Mucosa of stomach (tissue), 1 donor: ENCODE results near the gene NF1.
"Not testable (repeated sequence)": the region's sequence is repeated elsewhere in the genome, so short reads cannot be mapped to it uniquely, and the experiment has no call there.

Experiments used
- H3K27me3 ChIP-seq: one replicate; pipeline ENCODE4 v1.7.0; 2013; ENCODE audit warnings: mild to moderate bottlenecking, low read length; ENCODE audit not compliant: control insufficient read depth, insufficient read depth
- H3K36me3 ChIP-seq: one replicate; pipeline ENCODE4 v1.7.0; 2013; ENCODE audit warnings: low read length; ENCODE audit not compliant: control insufficient read depth, insufficient read depth
- H3K4me1 ChIP-seq: one replicate; pipeline ENCODE4 v1.7.0; 2013; ENCODE audit warnings: mild to moderate bottlenecking, low read length; ENCODE audit not compliant: control insufficient read depth, insufficient read depth
- H3K4me3 ChIP-seq: one replicate; pipeline ENCODE4 v1.7.0; 2013; ENCODE audit warnings: low read length
- H3K9ac ChIP-seq: one replicate; pipeline ENCODE4 v1.7.0; 2013; ENCODE audit warnings: mild to moderate bottlenecking, low read length, moderate library complexity
- H3K9me3 ChIP-seq: one replicate; pipeline ENCODE4 v1.7.0; 2013; ENCODE audit warnings: mild to moderate bottlenecking, low read length, moderate library complexity; ENCODE audit not compliant: control insufficient read depth
- donor health status: Pancreatic carcinoma.

The NF1 gene

DNA sequence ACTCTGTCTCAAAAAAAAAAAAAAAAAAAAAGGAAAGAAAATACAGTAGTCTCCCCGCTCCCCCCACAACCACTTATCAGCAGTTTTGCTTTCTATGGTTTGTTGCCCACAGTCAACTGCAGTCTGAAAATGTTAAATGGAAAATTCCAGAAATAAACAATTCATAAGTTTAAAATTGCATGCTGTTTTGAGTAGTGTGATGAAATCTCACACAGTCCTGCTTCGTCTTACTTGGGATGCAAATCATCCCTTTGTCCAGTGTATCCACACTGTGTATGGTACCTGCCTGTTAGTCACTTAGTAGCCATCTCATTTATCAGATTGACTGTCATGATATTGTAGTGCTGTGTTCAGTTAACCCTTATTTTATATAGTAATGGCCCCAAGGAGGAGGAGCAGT, 41.5 kb downstream of the NF1 start:
- no peak overlapping the region for H3K9ac ChIP-seq
- H3K36me3 ChIP-seq: no peaks in the 10 kb centered on the region
- no peak overlapping the region for H3K4me3 ChIP-seq
- H3K27me3 ChIP-seq: no peaks in the 10 kb centered on the region
- H3K9me3 ChIP-seq: no peaks in the 10 kb centered on the region
- no peaks in the 10 kb centered on the region for H3K4me1 ChIP-seq

DNA sequence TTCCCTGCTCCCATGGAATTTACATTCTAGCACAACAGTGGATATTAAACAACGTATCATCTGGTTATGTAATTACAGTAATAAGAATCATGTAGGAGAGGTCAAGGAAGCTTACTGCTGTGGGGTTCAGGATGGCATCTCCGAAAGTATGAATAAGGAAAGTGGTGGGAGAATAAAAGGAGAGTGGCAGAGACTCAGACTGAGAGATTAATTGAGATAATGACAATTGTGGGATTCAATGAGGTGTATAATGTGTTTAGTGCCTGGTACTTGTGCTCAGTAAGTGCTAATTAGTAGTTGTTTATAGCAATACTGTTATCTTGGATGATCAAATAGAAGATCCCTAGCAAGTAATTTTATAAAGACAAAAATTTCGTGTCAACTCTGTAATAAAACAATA, 45.3 kb downstream of the NF1 start:
- H3K4me1 ChIP-seq: no peaks in the 10 kb centered on the region
- H3K36me3 ChIP-seq: no peaks in the 10 kb centered on the region
- no peaks in the 10 kb centered on the region for H3K9me3 ChIP-seq
- no peak overlapping the region for H3K4me3 ChIP-seq
- H3K27me3 ChIP-seq: no peaks in the 10 kb centered on the region
- H3K9ac ChIP-seq: no peak overlapping the region

DNA sequence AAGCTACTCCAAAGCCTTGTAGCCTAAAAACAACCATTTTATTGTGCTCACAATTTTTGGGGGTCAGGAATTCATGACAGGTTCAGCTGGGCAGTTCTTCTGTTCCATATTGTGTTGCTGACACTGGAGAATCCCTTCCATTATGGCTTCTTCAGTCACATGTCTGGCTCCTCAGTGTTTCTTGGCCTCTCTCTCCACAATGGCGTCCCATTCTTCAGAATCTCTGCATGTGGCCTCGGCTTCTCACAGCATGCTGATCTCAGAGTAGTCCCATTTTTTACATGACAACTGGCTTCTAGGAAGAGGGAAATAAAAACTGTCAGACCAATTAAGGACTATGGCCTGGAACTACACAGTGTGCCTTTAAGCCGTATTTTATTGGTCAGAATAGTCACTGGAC, 49.7 kb downstream of the NF1 start:
- Histone ChIP-seq H3K4me1 (no peaks in the 10 kb centered on the region), H3K9ac (no peak overlapping the region), H3K27me3 (no peaks in the 10 kb centered on the region)

DNA sequence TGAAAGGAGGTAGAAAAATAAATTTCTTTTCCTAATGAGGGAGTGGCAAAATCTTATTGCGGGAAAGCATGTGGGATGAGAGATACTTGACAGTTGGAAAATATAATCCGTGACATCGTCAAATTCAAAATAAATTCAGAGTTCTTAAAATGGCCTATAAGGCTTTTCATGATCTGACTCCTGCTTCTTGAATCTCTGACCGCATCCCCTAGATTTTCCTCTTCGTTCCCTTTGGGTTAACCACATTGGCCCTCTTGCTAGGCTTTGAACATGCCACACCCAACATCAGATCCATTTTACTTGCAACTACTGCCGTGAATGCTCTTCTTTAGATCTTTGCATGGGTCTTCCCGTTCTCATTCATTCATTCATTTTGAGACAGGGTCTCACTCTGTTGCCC, 50.1 kb downstream of the NF1 start:
- Histone ChIP-seq H3K4me3 (no peak overlapping the region), H3K27me3 (no peaks in the 10 kb centered on the region), H3K4me1 (no peaks in the 10 kb centered on the region), H3K9ac (no peak overlapping the region), H3K36me3 (no peaks in the 10 kb centered on the region), H3K9me3 (no peaks in the 10 kb centered on the region)

More for the DNA sequence above, 49.7 kb downstream of the NF1 start:
- H3K36me3 ChIP-seq: no peaks in the 10 kb centered on the region
- no peaks in the 10 kb centered on the region for H3K9me3 ChIP-seq
- H3K4me3 ChIP-seq: no peak overlapping the region

DNA sequence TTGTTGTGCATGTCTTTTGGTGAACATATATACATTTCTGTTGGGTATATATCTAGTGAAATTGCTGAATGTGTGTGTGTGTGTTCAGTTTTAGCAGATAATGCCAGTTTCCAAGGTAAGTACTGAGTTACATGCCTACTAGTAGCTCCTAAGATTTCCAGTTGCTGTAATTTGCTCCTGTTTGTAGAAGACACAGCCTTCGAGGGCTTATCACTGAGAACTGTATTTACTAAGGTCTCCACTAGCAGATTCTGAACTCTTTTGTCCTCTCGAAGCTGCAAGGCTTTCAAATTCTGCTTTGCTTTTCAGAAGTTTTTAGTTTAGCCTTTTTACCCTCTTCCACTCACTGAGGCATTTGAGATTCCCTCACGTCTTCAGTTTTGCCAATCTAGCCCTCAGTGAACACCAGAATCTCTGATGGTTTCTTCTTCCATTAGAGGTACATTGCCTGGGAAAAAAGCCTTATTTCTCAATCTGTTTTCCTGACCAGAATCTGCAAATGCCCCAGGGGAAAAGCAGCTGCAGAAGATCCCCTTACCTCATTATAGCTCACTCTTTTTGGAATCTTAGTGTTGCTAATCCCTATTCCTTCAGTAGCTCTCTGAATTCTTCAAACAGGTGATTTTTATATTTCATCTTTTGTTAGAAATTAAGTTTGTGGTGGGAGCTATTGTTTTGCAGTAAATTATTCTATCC, 52.9 kb downstream of the NF1 start:
- Histone ChIP-seq H3K9ac (no peak overlapping the region), H3K36me3 (no peaks in the 10 kb centered on the region), H3K4me1 (no peaks in the 10 kb centered on the region), H3K4me3 (no peak overlapping the region), H3K27me3 (no peaks in the 10 kb centered on the region), H3K9me3 (no peaks in the 10 kb centered on the region)

DNA sequence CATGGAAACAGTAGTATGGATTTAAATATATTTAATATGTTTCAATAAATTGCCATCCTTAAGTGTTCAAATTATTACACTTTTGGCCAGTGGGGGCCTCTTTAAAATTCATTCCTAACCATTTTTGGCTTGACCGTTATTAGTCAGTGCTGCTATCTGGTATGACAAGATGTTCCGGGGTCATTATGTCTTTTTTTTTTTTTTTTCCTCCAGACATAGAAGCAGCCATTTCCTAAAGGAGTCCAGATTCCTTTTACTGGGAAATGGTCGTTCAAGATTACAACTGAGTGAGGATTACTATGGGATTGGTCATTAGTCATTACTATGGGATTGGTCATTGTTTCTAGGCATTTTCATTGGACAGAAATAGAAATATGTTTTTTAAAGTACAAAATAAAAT, 53.4 kb downstream of the NF1 start:
- no peaks in the 10 kb centered on the region for H3K9me3 ChIP-seq
- H3K36me3 ChIP-seq: no peaks in the 10 kb centered on the region
- H3K4me1 ChIP-seq: no peaks in the 10 kb centered on the region
- no peak overlapping the region for H3K9ac ChIP-seq
- no peak overlapping the region for H3K4me3 ChIP-seq
- H3K27me3 ChIP-seq: no peaks in the 10 kb centered on the region

DNA sequence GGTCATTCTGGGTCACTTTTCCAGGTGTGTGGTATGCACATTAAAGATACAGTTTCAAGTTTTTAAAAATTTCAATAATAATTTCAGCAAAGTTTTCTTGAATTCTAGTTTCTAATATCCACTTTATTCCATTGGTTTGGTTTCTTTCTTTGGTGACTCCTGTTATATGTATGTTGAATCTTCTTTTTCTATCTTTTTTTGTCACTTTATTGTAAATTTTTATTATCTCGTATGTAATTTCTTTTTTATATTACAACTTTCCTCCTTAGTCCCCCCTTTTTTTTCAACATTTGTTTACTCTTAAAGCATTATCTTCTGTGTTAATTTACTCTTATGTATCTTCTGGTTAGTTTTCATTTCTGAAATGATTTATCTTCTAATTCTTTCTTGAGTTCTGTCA, 57.5 kb downstream of the NF1 start:
- Histone ChIP-seq H3K4me1 (no peaks in the 10 kb centered on the region), H3K27me3 (no peaks in the 10 kb centered on the region), H3K9me3 (no peaks in the 10 kb centered on the region), H3K4me3 (no peak overlapping the region), H3K36me3 (no peaks in the 10 kb centered on the region), H3K9ac (no peak overlapping the region)

DNA sequence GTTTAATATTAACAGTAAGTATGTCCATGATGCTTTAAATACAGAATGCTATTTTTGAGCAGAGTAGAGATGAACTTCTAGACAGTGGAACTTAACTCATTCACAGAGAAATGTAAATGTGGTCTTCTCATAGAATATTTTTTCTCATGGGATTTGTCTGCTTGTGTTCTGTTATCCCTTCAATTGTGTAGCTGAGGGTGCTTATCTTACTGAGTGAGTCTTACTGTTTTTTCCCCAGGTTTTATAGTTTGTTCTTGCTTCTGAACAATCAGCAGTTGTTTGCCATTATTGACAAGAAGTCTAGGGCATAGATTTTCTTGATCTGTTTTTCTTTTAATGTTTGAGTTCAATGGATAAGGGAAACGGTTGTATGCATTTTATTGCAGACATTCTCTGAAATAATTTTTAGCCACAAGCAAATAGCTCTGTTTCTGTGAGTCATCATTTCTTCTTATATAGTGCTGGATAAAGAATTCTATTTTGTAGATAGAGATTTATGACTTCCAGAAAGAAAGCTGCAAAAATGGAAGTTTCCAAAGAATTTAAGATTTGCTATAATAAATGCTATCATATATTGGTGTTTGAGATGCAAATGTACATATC, 60.5 kb downstream of the NF1 start:
- Histone ChIP-seq H3K27me3 (no peaks in the 10 kb centered on the region), H3K36me3 (no peaks in the 10 kb centered on the region), H3K9ac (no peak overlapping the region), H3K4me3 (no peak overlapping the region), H3K9me3 (no peaks in the 10 kb centered on the region), H3K4me1 (no peaks in the 10 kb centered on the region)

DNA sequence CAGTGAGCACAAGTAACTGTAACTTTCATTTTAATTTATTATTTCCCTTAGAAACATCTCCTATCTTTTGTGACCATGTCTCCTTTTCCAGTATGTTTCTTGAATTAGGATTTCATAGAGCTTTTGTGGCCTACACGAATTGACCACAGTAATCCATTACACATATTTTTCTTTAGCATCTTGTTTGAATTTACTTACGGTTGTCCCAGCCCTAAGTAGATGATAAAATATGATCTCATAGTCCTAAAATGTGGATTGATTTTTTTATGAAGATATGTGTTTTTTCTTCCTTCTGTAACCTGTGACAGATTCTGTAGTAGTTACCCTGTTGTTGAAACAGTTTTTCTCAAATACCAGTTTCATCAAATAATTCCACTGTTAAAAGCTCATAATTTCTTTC, 61.5 kb downstream of the NF1 start:
- Histone ChIP-seq H3K9me3 (no peaks in the 10 kb centered on the region), H3K4me1 (no peaks in the 10 kb centered on the region), H3K27me3 (no peaks in the 10 kb centered on the region), H3K4me3 (no peak overlapping the region), H3K36me3 (no peaks in the 10 kb centered on the region), H3K9ac (no peak overlapping the region)

DNA sequence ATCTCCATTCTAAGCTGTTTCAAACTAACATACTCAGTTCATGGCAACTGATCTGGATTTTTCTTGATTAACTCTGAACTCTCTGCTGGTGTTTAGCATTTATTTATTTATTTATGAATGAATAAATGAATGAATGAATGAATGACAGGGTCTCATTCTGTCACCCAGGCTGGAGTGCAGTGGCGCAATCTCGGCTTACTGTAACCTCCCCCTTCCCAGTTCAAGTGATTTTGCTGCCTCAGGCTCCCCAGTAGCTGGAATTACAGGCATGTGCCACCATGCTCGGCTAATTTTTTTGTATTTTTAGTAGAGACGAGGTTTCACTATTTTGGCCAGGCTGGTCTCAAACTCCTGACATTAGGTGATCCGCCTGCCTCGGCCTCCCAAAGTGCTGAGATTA, 62.1 kb downstream of the NF1 start:
- not testable (repeated sequence) for H3K36me3 ChIP-seq

DNA sequence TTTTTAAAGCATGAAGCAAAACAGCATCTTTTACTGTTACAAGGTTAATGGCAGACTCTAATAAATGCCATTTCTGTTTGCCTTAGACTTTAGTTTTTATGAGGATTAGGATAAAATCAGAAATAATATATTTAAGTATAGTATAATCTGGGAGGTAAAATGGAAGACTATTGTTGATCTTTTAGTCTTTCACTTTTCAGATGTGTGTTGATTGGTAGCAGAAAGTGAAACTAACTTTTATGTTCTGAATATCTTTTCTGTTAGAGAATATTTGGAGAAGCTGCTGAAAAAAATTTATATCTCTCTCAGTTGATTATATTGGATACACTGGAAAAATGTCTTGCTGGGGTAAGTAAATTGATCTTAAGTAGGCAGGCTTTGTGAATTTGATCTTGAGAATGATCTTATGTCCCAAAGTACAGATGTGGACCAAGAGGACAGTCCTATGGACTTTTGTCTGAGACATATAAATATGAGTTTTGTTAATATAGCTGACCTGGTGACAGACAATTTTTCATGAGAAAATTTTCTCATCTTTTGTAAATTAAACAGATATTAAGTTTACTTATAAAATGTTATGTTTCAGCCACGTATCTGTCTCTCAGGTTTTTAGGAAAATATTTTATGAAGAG, 64.1 kb downstream of the NF1 start:
- no peak overlapping the region for H3K9ac ChIP-seq
- no peaks in the 10 kb centered on the region for H3K9me3 ChIP-seq
- H3K27me3 ChIP-seq: no peaks in the 10 kb centered on the region
- no peaks in the 10 kb centered on the region for H3K36me3 ChIP-seq
- H3K4me3 ChIP-seq: no peak overlapping the region
- H3K4me1 ChIP-seq: no peaks in the 10 kb centered on the region

More for the DNA sequence above, 62.1 kb downstream of the NF1 start:
- H3K9me3 ChIP-seq, H3K9ac ChIP-seq, H3K4me3 ChIP-seq, H3K4me1 ChIP-seq, H3K27me3 ChIP-seq: not testable (repeated sequence)

DNA sequence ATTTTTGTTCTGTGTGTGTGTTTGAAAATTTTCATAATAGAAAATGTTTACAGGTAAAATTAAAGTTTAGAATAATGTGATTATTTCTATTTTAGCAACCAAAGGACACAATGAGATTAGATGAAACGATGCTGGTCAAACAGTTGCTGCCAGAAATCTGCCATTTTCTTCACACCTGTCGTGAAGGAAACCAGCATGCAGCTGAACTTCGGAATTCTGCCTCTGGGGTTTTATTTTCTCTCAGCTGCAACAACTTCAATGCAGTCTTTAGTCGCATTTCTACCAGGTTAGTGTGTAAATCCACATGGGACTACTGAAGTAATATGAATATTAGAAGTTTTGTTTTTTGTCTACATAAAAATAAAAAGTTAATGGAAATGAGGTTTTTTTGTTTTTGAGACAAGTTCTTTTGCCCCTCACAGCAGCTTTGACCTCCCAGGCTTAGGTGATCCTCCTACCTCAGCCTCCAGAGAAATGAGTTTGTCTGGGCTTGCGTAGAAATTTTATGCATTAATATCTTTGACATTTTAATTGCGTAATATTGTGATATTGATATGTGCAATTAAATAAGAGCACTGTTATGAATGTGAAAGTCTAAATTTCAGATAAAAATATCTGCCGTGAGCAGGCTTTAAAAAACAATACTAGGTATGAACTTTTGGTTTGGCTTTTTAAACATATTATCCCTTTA, 68.5 kb downstream of the NF1 start:
- H3K4me1 ChIP-seq: no peaks in the 10 kb centered on the region
- no peaks in the 10 kb centered on the region for H3K36me3 ChIP-seq
- no peak overlapping the region for H3K4me3 ChIP-seq
- H3K9ac ChIP-seq: no peak overlapping the region
- H3K27me3 ChIP-seq: no peaks in the 10 kb centered on the region
- no peaks in the 10 kb centered on the region for H3K9me3 ChIP-seq
